Activated T-cell treated with anti-CD3 and anti-CD28 coated beads for 4 hours (primary cell): ENCODE measurements around the gene ITLN2.
"Not testable (repeated sequence)": the region's sequence is repeated elsewhere in the genome, so short reads cannot be mapped to it uniquely, and the experiment has no call there.

Experiments
- DNase-seq: peaks from one replicate; pipeline ENCODE4 v3.0.0-alpha.2; 2020

ITLN2 gene

GRCh38 chr1:160952129-160952510, 2.5 kb downstream of the ITLN2 start:
- no peak for DNase-seq

GRCh38 chr1:160951443-160952128, 3.0 kb downstream of the ITLN2 start:
- peak; percentile 61 for DNase-seq

GRCh38 chr1:160950657-160951056, 4.0 kb downstream of the ITLN2 start:
- no peak for DNase-seq

- no peak for DNase-seq
These were observed 4.7 kb downstream of the ITLN2 start for GRCh38 chr1:160949881-160950280.

- not testable (repeated sequence) for DNase-seq
These were observed 5.3 kb downstream of the ITLN2 start for GRCh38 chr1:160949216-160949880.

- DNase-seq = not testable (repeated sequence)
These were observed 7.3 kb downstream of the ITLN2 start for GRCh38 chr1:160947174-160947759.

- not testable (repeated sequence) for DNase-seq
These were observed 8.7 kb downstream of the ITLN2 start for GRCh38 chr1:160945881-160946280.

- no peak for DNase-seq
These were observed 9.5 kb downstream of the ITLN2 start for GRCh38 chr1:160945079-160945478.

GRCh38 chr1:160942926-160943325, 11.7 kb downstream of the ITLN2 start:
- no peak for DNase-seq

GRCh38 chr1:160936666-160937065, 17.9 kb downstream of the ITLN2 start:
- DNase-seq = not testable (repeated sequence)

GRCh38 chr1:160935527-160936258, 18.9 kb downstream of the ITLN2 start:
- DNase-seq = no peak

GRCh38 chr1:160933305-160933704, 21.3 kb downstream of the ITLN2 start:
- DNase-seq = not testable (repeated sequence)

- DNase-seq = no peak
These were observed 28.9 kb downstream of the ITLN2 start for GRCh38 chr1:160925652-160926244.

GRCh38 chr1:160924791-160925651, 29.6 kb downstream of the ITLN2 start:
- DNase-seq = no peak

- DNase-seq = no peak
These were observed 37.9 kb downstream of the ITLN2 start for GRCh38 chr1:160916666-160917065.

- DNase-seq = not testable (repeated sequence)
These were observed 41.4 kb downstream of the ITLN2 start for GRCh38 chr1:160913229-160913628.

- DNase-seq = no peak
These were observed 42.7 kb downstream of the ITLN2 start for GRCh38 chr1:160911925-160912324.

- no peak for DNase-seq
These were observed 43.2 kb downstream of the ITLN2 start for GRCh38 chr1:160911441-160911840.

- DNase-seq = no peak
These were observed 44.3 kb downstream of the ITLN2 start for GRCh38 chr1:160910170-160910750.

- DNase-seq = no peak
These were observed 46.6 kb downstream of the ITLN2 start for GRCh38 chr1:160907976-160908375.

GRCh38 chr1:160905617-160905989, 49.0 kb downstream of the ITLN2 start:
- no peak for DNase-seq
